C4-2B (cell line): ENCODE measurements around the gene RIN1.
A peak's percentile ranks its signal among the peaks of the same experiment; 100 is the strongest.

Source experiments
- H3K27ac ChIP-seq: fragments of 450-650 bp; 2 replicates; pipeline ENCODE4 v1.5.1; 2017
- CTCF ChIP-seq: fragments of 450-650 bp; conservative IDR thresholded peaks from 2 replicates; pipeline ENCODE4 v1.5.1; 2017; ENCODE audit warnings: mild to moderate bottlenecking
- ZFX ChIP-seq: fragments of 450-650 bp; IDR thresholded peaks from 2 replicates; pipeline ENCODE4 v1.6.1; 2017

RIN1 gene

DNA sequence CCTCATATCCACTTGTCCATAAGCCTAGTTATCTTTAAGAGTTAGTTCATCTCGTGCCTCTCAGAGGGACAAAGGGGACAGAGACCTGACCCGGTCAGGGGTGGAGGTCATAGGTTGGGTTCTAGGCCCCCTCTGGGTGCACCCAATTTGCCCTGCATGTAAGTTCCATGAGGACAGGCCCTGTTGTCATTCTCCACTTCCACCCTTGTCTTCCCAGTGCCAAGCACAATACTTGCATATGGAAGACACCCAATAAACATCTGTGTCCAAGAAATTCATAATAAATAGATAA is 46.0 kb downstream of the RIN1 start:
- no peak for TF ChIP-seq CTCF
- no peak for TF ChIP-seq ZFX
- H3K27ac ChIP-seq: peak overlapping the region; percentile 91

DNA sequence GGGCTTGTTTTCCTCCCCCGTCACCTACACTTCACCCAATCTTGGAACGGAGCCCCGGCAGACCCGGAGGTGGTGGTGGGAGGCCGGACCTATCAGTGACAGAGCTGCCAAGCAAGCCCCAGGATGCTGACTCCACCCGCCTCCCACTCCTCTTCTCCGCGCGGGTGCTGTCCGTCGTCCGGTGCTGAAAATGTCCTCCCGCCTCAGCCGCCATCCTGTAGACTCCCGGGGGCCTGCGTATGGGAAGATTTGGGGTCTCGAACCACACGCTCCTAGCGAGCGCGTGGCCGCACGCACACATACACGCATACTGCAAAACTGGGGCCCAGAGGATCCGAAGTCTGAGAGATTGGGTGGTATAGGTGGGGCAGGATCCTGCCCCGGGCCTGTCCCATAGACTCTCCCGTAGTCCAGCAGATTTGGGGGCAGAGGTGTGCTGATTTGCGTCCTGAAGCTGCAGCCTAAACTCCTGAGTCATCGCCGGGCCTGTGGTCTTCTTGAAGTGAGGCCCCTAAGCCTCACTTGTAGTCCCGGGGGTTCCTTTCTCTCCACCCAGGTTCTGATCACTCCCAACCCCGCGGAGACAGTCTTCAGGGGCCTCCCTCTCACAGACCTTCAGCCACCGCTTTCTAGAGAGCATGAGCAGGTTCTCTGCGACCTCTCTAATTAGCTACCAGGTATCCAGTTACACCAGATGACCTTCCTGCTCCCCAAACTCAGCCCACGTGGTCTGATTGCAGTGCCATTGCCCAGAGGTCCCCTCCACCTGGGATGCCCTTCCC is 46.5 kb downstream of the RIN1 start:
- H3K27ac ChIP-seq: peak overlapping the region; percentile 91
- TF ChIP-seq CTCF (no peak), ZFX (no peak)

GRCh38 chr11:66288671-66289547 is 47.3 kb downstream of the RIN1 start, which contains the start of gene YIF1A:
Gene YIF1A, minus strand, starts transcription at chr11:66289143. Its CDS starts 158 bp downstream, at chr11:66288985.
- TF ChIP-seq CTCF: no peak
- TF ChIP-seq ZFX: peak; percentile 69; the same call in 1 of the 2 replicates
- peak within 1 kb of the TSS; percentile 91 for H3K27ac ChIP-seq

DNA sequence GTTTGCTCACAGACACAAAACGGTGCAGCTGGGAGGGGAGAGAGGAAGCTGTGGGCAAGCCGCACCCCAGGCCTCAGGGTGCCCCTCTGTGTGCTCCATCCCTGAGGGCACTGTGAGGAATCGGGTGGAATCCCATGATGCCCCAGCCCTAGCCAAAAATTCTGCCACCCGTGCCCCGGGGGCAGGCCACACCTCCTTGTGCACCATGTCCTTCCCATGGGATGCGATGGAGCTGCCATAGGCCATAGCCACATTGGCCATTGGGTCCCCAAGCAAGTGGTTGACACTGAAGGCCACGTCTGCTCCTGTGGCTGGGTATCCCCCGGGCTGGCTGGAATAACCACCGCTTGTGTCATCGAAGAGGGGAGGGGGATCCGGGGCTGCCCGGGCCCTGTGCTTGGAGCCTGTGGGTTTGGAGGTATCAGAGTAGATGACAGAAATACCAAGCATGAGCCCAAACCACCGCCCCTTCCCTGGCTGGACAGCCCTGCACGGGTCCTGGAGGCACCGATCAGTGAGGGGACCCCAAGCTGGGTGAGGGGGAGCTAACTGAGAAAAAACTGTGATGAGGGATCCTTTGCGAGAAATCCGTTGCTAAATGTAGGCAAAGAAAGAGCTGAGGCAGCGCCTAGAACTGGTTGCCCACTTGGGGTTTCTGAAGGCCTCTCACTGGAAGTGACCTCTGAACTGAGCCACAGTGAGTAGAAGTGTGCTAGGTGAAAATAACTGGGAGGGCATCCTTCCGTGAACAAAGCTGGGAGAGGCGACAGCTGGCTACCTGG is 48.2 kb downstream of the RIN1 start:
- TF ChIP-seq CTCF: no peak
- no peak for TF ChIP-seq ZFX
- peak overlapping the region; percentile 91 for H3K27ac ChIP-seq

GRCh38 chr11:66287211-66287888 is 48.9 kb downstream of the RIN1 start:
- no peak overlapping the region; the same call in 1 of the 2 replicates for H3K27ac ChIP-seq
- no peak for TF ChIP-seq CTCF
- no peak for TF ChIP-seq ZFX

DNA sequence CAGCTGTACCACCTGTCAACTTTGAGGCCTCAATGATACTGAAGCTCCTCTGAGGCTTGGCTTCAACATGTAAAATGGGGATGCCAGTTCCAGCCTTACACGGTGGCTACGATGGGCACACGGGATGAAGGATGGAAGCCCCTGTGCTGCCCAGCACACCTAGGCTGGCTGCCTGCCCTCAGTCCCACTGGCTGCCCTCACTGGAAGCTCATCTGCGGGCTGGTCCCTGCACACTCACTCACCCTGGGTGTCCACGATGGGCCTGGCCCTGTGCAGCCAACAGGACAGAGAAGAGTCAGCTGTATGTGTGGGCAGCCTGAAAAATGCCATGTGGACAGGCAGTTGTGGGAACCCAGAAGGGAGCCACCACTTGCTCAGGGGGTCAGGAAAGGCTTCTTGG is 49.5 kb downstream of the RIN1 start:
- TF ChIP-seq ZFX: no peak
- TF ChIP-seq CTCF: no peak
- no peak overlapping the region for H3K27ac ChIP-seq
